GM19025 (cell line): ENCODE data around the gene NRG3.

ENCODE experiments used
- ATAC-seq: cut with Tn5 transposase; IDR thresholded peaks from one replicate; pipeline ENCODE4 v1.9.1; 2021; ENCODE audit warnings: mild to moderate bottlenecking, low read depth, moderate library complexity; ENCODE audit not compliant: unreplicated experiment

The NRG3 gene

DNA sequence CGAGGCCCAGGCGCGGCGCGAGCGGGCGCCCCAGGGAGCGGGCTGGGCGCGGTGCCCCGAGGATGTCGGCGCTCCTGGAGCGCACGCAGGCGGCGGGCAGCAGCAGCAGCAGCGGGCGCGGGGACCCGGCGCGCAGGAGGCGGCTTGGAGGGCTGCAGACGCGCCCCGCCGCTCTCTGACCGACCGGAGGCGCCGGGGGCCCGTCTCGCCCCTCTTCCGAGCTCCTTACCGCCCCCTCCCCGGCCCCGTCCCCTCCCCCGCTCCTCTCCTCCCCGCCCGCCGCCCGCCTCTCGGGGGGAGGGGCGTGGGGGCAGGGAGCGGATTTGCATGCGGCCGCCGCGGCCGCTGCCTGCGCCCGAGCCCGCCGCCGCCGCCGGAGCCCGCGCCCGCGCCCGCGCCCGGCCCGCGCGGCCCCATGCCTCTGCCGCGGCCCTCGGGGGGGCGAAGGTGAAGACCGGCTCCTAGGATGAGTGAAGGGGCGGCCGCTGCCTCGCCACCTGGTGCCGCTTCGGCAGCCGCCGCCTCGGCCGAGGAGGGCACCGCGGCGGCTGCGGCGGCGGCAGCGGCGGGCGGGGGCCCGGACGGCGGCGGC, at the start of gene NRG3:
Gene NRG3 (plus strand): TSS at position 320 of the 592 bp plus-strand sequence.
- no peak for ATAC-seq

DNA sequence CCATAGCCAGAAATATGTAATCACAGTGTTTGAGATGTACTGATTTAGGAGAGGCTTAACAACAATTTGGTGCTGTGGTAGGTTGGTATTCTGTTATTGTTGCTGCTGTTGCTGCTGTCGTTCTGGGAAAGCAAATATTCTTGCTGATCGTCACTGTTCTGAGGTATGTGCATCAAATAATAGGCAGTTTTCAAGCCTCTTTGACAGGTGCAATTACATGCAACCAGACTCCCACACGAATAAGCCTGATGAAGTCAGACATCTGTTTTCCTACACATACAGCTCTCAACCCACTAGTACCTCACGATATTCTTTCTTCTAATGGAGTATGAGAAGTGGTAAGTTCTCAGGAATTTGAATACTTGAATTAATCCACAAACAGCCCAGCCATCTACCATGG, 46.7 kb upstream of the NRG3 start:
- no peak for ATAC-seq

DNA sequence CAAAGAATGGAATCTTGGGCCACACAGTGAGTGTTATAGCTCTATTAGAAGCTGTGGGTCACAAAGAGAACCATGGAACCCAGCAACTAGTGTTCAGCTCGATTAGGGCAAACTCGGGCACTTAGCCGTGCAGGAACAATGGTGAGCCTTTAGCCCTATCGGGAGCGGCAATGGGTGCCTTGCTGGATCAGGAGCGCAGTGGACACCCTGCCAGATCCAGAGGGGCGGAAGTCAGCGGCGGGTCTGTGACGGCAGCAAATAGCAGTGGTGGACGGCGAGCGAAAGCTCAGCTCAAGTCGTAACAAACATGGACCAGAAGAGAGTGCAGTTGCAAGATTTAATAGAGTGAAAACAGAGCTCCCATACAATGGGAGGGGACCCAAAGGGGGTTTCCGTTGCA, 43.9 kb upstream of the NRG3 start:
- no peak for ATAC-seq

DNA sequence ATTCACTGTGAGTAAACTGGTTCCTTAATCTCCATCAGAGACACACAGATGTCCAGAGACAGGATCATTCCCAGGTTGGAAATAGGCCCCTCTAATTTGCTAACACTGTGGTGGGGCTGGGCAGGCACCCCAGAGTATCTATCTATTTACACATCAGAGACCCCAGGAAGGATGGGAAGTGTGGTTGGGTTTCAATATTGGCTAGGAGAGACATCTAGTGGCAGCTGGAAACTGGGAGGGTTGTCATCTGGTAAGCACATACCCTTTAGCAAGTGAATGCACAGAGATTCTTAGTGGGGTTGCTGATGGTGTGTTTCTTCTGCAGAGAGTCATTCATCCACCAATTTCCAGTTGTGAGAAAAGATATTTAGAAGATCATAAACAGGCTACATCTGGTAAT, 36.0 kb upstream of the NRG3 start:
- no peak for ATAC-seq

DNA sequence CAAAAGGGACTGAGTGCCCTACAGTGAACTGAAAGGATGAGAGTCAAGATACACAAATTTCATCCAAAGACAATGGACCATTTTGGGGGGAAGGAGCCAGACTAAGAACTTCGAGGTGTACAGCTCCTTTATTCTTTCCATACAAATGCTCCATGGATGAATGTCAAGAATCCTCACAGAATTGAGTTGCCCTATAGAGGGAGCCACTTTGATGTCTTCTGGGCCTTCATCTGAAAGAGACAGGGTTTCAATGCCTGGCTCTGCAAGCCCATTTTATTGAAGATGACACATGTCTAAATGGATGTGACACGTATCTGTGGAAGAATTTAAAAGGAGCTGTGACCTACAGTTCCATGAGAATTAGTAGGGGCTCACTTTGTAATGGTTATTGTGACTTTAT, 32.0 kb upstream of the NRG3 start:
- no peak for ATAC-seq

DNA sequence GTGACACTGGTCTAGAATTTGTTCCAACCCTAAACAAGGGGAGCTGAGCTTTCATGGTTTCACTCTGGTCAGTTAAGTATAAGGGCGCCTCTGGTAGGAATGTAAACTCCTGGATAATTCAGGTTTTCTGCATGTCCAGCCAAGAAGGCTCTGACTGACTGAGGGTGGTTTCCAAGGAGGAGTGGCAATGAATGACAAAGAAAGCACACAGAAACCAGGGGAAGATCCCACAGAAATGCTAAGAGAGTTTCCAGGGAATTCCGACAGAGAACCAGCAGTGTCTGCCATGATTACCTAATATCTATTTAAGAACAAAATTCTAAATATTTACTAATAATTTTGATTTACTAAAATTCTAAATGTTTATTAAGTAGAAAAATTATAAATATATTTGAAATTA, 27.3 kb upstream of the NRG3 start:
- no peak for ATAC-seq

DNA sequence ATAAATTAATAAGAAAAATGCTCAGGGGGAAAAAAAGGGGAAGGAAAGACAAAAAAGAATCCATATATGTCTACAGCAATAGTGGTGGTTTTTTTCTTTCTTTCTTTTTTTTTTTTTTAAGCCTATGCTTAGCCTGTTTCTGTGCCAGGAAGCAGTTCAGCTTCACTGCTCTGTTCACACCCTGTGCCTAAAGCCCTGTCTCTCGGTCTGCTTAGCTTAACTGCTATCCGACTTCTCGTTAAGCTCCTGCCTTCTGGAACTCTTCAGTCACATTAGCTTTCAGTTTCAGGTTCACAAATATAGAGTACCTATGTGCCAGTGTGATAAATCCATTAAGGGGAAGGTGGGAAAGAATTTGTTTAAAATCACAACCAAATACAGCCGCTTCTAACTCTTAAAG, 26.5 kb upstream of the NRG3 start:
- ATAC-seq, result no peak

DNA sequence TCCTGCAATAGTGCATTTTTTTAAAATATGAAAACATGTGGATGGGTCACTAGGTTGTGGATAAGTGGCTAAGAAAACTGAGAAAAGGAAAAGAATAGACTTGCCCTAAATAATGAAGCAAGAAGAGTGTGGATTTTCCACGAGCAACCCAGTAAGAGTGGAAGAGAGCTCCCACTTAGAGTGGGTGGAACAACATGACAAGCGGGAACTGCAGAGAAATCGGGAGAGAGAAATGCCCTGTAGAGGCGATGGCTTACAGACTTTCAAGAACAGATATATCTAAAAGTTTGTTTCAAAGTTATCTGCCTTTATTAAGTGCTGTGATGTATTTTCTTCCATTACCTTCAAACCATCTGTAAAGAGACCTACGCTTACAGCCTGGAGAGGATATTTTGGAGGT, 26.1 kb upstream of the NRG3 start:
- no peak for ATAC-seq

DNA sequence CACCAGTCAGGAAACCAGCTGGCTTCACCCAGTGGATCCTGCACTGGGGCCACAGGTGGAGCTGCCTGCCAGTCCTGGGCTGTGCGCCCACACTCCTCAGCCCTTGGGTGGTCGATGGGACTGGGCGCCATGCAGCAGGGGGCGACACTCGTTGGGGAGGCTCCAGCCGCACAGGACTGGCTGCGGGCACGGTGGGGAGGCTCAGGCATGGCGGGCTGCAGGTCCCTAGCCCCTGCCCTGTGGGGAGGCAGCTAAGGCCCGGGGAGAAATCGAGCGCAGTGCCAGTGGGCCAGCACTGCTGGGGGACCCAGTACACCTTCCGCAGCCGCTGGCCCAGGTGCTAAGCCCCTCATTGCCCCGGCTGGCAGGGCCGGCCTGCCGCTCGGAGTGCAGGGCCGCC, 12.4 kb upstream of the NRG3 start:
- no peak for ATAC-seq

DNA sequence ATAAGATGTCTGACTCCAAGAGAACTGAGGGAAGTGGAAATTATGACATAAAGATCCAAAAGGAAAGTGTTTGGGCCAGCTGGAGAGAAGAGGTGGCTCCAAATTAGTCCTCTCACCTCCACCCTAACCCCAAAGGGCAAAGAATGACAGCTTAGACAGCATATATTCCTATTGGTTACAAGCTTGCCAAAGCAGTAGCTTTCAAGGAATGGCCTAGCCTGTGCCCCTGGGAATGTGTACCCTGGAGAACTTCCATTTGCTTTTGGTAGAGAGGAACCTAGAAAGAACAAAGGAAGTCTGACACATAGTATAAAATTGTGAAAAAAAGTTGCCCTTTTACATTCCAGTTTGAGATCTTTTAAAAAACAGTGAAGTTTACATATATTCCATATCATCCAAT, 11.2 kb upstream of the NRG3 start:
- no peak for ATAC-seq

DNA sequence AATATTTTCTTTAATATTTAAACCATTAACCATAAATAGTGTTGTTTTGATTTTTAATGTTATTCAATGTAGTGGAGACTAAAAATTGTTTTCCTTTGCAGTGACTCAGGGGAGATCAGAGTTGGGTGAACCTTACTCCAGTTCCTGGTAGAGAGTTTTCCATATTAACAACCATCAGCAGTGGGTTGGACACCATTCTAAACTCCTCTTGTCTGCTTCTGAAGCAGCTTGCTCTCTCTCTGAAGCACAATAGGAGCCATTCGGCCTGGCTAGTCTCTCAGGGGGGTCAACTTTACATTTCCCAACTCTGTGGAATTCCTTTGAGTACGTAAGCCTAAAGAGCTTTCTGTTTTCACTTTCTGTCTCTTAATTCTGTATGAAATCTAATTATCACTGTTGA, 9.4 kb upstream of the NRG3 start:
- no peak for ATAC-seq

DNA sequence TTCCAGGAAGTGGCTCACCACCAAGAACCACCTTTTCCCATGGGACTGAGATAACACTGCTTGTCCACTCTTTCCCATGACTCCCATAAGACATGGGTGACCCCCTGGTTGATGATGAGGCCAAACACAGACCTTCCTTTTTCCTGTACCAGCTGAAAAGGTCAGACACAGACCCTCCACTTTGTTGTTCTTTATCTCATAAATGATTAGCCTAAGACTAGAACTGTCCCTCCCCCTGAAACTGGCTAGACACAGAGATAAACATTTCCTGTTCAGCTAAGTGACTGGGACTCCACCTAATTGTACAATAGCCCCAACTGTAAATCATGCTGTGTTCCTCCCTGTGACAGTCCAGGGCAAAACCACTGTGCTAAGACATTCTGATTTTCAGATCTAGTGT, 8.2 kb upstream of the NRG3 start:
- ATAC-seq, result peak; percentile 98

DNA sequence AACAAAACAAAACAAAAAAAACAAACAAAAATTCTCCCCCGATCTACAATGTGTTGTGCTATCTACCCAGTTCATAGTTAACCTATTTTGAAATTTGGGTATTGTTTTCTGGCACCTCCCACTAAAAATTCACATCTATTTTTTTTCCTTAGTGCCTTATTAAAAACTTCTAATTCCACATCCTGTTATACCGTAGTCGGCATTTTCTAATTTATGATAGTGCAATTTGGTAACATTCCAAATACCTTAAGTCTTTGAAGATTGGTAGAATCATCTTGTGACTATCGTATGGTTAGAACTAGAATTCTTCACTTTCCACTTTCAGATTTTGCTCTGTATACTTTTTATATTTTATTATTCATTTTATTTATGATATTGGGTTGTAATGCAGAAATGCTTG, 4.5 kb upstream of the NRG3 start:
- ATAC-seq, result no peak

DNA sequence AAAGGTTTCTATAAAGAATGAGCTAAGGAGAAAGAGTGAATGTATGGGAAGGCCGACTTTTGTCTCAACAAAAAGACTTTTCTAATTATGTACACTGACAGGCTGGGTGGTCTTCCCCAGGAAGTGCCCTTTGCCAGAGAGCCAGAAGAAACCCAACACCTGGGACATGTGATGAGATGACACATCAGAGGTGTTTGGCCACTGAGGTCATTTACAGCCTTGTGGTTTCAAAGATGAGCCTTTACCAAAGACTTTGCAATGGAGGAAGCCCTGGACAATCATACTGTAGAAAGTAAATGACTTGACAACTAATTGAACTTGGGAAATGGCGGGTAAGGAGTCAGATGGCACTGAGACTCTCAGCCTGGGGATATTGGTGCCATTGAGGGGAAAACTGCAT, 3.4 kb upstream of the NRG3 start:
- no peak for ATAC-seq

DNA sequence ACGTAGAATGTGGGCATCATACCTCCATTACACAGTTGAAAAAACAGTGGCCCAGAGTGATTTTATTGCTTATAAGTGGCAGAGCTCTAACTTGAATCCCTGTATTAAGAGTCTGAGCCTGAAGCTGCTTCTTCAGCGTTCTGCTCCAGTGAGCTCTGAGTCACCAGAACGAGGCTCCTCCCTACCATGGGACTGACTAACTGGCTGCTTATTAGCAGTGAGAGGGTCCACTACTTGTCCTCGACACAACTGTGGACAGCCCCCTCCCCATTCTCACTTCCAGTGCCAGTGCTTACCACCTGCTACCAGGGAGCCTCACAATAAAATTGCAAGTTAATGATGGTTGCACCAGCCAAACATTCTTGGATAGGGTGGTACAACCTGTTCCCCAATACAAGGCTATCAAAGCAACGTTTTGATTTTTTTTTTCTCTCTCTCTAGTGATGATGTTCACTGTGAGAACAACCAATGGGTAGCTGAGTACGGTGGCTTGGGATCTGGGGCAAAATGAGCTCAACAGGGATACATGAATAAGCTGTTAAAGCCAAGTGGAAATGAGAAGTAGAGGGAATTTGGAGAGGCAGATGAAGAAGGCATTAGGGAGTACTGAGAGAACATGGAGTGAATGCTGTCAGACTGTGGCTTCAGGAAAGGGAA, 2.7 kb upstream of the NRG3 start:
- no peak for ATAC-seq

DNA sequence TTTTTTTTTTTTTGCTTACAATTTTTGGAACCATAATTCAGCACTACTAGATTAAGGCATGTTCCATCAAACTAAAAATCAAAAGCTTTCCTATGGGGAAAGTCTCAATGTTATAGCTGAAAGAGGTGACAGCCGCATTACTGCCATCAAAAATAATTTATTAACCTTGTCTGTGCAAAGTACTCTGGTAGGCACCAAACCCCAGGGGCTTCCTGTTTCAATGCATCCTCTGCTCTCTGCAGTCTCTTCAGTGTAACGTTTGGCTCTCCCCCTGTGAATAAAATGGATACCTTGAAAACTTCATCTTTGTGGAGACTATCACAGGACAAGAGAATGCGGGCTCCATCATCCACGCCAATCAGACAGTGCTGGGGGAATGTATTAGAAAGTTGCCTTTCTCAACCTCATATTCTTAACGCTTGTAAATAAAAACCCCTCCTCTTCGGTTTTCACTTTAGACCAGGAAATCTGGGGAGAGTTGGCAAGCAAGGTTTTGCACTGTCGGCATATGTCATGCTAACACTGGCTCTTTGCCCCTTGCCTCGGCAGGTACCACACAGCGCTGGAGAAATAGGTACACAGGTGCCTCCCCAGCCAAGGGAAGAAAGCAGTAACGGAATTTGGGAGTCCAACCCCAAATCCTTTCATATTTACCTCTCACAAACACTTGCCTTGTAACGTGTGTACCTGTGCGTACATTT, 1.6 kb upstream of the NRG3 start:
- ATAC-seq, result no peak

DNA sequence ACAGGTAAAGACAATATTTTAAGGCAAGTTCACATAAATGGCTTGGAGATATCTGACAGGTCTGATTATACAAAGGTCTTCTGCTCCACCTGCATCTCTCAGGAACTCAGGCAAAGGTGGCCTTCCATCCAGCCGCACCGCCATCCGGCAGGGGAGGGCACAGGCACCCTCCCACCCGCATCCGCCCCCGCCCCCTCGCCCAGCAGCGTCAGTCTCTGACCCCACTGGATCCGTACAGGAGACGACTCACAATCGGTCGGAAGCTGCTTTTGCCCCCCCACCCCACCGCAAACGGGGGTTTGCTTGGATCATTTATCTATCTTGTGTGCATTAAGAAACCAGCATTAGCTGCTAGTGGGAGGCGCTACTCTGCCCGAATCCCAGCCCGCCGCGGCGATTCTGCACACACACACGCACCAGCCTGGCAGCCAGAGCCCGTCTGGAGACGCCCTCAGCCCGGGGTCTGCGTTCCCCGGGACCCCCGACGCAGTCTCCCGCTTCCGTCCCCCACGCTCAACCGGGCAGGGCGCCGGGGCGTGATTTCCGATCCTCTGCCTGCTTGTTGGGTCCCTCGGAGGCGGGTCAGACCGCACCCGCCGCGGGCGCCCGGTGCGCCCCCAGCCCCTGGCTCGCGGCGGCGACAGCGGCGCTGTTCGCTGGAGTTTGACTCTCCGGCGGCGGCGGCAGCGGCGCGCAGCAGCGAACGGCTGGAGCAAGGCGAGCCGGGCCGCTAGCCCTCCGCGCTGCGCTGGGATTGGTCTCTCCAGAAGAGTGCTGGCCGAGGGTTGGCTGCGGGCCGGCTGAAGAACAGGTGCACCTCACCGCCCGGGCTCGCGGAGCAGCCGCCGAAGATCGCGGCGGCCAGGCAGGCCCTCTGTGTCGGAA, 820 bp upstream of the NRG3 start:
- no peak for ATAC-seq

DNA sequence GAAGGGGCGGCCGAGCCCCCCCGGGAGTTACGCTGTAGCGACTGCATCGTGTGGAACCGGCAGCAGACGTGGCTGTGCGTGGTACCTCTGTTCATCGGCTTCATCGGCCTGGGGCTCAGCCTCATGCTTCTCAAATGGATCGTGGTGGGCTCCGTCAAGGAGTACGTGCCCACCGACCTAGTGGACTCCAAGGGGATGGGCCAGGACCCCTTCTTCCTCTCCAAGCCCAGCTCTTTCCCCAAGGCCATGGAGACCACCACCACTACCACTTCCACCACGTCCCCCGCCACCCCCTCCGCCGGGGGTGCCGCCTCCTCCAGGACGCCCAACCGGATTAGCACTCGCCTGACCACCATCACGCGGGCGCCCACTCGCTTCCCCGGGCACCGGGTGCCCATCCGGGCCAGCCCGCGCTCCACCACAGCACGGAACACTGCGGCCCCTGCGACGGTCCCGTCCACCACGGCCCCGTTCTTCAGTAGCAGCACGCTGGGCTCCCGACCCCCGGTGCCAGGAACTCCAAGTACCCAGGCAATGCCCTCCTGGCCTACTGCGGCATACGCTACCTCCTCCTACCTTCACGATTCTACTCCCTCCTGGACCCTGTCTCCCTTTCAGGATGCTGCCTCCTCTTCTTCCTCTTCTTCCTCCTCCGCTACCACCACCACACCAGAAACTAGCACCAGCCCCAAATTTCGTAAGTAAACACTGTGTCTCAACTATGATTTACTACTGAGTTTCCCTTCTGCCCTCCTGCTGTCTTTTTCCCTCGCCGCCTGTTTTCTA, 666 bp downstream of the NRG3 start:
- no peak for ATAC-seq

DNA sequence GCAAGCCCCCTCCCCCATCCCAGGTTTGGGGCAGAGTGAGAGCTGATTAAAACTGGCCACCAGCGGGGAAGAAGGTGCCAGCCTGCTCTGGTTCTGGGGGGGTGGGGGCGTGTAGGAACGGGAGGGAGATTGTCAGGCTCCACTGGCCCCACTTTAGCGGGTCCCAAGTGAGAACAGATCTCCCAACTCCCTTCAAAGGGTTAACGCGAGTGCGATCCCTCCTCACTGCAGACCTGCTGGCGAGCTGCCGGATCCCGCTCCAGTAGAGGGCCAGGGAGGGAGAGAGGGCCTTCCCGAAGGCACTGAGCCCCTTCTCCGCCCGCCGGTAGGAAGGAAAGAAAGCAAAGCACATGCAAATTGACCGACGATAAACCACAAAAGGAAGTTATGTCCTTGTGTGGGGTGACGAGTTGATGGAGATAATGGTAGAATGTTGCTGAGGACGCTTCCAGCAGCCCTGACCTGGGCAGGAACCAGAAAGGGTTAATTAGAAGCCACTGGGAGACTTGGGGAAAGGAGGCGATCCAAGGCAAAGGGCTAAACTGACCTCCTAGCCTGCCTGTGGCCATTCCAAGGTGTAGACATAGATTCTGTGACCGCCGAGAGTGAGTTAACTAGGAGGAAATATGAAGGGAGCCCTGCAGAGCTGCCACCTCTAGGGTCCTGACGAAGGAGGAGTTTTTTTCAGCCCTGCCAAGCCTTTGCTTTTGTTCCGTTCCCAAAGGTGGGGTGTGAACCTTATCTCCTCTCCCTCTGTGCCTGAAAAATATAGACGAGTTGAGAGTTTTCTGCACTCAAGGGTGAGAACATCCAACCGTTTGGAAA, 1.5 kb downstream of the NRG3 start:
- ATAC-seq, result no peak

DNA sequence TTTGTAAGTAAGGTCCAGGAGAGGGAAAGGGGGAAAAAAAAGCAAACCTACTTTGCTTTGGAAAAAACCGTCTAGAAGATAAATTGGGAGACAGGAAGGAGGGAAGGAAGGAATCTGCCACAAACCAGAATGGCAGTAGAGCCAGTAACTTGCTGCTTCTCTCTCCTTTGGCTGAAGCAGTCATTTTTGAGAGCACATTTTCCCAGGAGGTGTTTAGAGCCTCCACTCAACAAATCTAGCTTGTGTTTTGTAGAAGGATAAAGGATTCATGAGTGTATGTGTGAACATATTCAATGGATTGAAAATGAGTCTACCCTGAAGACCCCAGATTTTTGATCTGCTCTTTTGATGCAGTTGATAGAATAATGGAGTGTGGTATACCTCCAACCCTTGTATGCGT, 2.6 kb downstream of the NRG3 start:
- ATAC-seq, result no peak
